Left lung (tissue), 10 donors: Measurements from ENCODE around the gene KCMF1. TPM values are rescaled to one million over a fixed set of nuclear protein-coding genes. Genes with fewer than 3 reads are reported as not detected.

Source experiments
- ATAC-seq: fragments of 200-7000 bp; cut with Tn5 transposase; one replicate; pipeline ENCODE4 v1.9.1; 2020; ENCODE audit warnings: moderate library complexity
- DNase-seq, 4 donors: peaks; one replicate each; pipeline ENCODE4 v3.0.0-alpha.2; 2013 to 2020
- H3K27ac ChIP-seq, 2 donors: fragments of 200-600 bp; sonication (generic) in 1 of 2; one replicate each; pipeline versions ENCODE4 v1.5.0 to v1.8.0; 2020 to 2021
- H3K27me3 ChIP-seq, 2 donors: fragments of 200-600 bp; sonication (generic) in 1 of 2; one replicate each; pipeline versions ENCODE4 v1.5.0 to v1.8.0; 2020 to 2021
- H3K36me3 ChIP-seq, 2 donors: fragments of 200-600 bp; sonication (generic) in 1 of 2; one replicate each; pipeline versions ENCODE4 v1.5.0 to v1.8.0; 2020 to 2021
- H3K4me1 ChIP-seq, 2 donors: fragments of 200-600 bp; one replicate each; pipeline ENCODE4 v1.8.0; 2021
- H3K4me3 ChIP-seq, 2 donors: fragments of 200-600 bp; sonication (generic) in 1 of 2; one replicate each; pipeline versions ENCODE4 v1.5.0 to v1.8.0; 2020 to 2021; ENCODE audit warnings: mild to moderate bottlenecking in 1 of 2
- H3K9me3 ChIP-seq, 2 donors: fragments of 200-600 bp; sonication (generic) in 1 of 2; one replicate each; pipeline versions ENCODE4 v1.5.0 to v1.8.0; 2020 to 2021
- CTCF ChIP-seq, 2 donors: fragments of 200-600 bp; sonication (generic) in 1 of 2; IDR thresholded peaks; one replicate each; pipeline versions ENCODE4 v1.5.0 to v1.8.0; 2021; ENCODE audit warnings: antibody characterized with exemption in 2 of 2
- intact Hi-C, 2 donors: fragments of 100-400 bp; cut with DNase I; formaldehyde crosslinking; loops; one replicate each; pipeline versions ENCODE4 v1.11.2 to v1.14.2; 2022
- polyA plus RNA-seq, 6 donors: library from polyadenylated mRNA; unstranded; fragments of 120-200 nt; gene quantifications; one replicate each; pipeline ENCODE4 v1.2.1, GENCODE V29; 2013; ENCODE audit not compliant: insufficient read length in 6 of 6
- total RNA-seq, 2 donors: library from RNA; stranded (reverse); fragmentation: NEBNext Ultra II Directional; extraction: Animal tissue kit (Norgen Biotek cat#: 25700); gene quantifications; one replicate each; pipeline ENCODE4 v1.2.1, GENCODE V29; 2021
- donor health status: DM: no; HTN: yes; CAD: no.
- donor health status: DM: no; HTN: no; CAD: no.

KCMF1 gene
- total and polyA plus RNA-seq, 8 donors = 40.1 to 87.1 (median 50.0) TPM

DNA sequence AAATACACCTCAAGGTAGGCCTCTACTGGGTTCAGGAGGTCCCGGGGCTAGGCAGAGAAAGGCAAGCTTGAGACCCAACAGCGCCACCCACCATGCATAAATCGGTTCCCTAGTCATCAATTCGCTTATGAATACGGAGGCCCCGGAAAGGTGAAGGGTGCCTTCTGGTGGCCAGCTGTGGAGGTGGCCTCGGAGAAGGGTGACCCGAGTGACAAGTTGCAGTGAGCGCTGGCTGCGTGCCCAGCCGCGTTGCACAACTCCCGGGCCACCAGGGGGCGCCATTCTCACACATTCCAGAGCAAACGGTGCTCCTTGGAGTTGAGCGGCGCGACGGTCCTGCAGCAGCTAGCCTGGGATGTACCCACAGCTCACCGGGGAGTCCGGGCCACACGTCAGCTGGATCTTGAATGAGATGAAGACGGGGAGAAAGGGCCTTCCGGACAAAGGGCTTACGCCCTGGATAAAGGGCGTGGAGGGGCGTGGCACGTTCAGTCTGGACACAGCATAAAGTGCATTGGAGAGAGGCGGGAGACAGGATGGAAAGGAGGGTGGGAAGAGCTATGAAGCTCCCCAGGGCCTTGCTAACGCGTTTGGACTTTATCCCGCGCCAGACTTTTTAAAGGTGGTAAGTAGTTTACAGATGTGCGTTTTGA lies 45.1 kb upstream of the KCMF1 start:
- H3K27ac ChIP-seq = peak overlapping the region in 1 of 2 donors; percentile 78
- peak; percentile 83 to 99 (median 94) for DNase-seq
- peak; percentile 98 to 99 for TF ChIP-seq CTCF (IDR thresholded peaks at IDR 0.05)
- H3K36me3 ChIP-seq = no peaks in the 10 kb centered on the region
- intact Hi-C loops = no loop called here
- H3K4me3 ChIP-seq = peak overlapping the region; percentile 12 to 38
- H3K4me1 ChIP-seq = peaks cover 9 to 31% of the 10 kb centered on the region in 2 donors
- ATAC-seq = peak; percentile 91
- no peaks in the 10 kb centered on the region for H3K9me3 ChIP-seq
- H3K27me3 ChIP-seq = no peaks in the 10 kb centered on the region

DNA sequence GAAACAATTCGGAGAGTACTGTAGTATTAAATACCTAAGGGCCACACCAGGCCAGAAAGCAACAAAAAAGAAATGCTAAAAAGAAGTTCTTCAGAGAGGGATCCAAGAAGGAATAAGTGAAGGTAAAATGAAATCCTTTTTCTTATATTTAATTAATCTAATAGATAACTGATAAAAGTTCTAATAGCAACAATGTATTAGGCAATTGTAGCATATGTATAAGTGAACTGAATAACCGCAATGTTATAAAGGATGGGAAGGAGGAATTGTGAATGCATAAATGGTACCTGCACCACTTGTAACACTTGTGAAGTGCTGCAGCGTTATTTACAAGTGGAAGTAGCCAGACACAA lies 43.7 kb upstream of the KCMF1 start:
- H3K27me3 ChIP-seq = no peaks in the 10 kb centered on the region
- H3K4me3 ChIP-seq = peak overlapping the region in 1 of 2 donors; percentile 38
- peaks cover 9 to 31% of the 10 kb centered on the region in 2 donors for H3K4me1 ChIP-seq
- DNase-seq (no peak), ATAC-seq (no peak)
- H3K27ac ChIP-seq = no peak overlapping the region
- H3K9me3 ChIP-seq = no peaks in the 10 kb centered on the region
- intact Hi-C loops = no loop called here
- no peaks in the 10 kb centered on the region for H3K36me3 ChIP-seq
- TF ChIP-seq CTCF (IDR thresholded peaks at IDR 0.05) = no peak

DNA sequence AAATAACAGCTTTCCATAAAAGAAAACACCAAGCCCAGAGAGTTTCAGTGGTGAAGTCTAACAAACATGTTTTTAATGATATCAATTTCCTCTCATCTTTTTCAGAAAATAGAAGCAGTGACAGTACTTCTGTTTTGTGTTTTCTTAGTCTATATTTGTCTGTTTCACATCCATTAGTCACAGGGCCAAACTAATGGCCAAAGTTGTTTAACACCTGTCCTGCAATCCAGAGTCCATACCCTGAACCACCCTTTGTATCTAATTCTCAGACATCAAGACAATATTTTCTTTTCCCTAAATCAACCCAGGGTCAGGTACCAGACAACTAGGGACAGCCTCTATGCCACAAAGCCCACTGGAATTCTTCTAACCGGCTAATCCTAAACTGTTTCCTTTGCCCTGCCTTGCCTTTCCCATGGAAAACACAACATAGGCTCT lies 39.6 kb upstream of the KCMF1 start:
- Histone ChIP-seq H3K9me3 (no peaks in the 10 kb centered on the region), H3K27me3 (no peaks in the 10 kb centered on the region), H3K4me1 (peaks cover 5 to 7% of the 10 kb centered on the region in 2 donors), H3K27ac (no peak overlapping the region), H3K36me3 (no peaks in the 10 kb centered on the region), H3K4me3 (no peak overlapping the region)
- no peak for TF ChIP-seq CTCF (IDR thresholded peaks at IDR 0.05)
- ATAC-seq (no peak), DNase-seq (no peak)
- intact Hi-C loops = no loop called here

GRCh38 chr2:84938194-84938879 lies 32.6 kb upstream of the KCMF1 start:
- no peak overlapping the region for H3K4me3 ChIP-seq
- no peak for DNase-seq
- intact Hi-C loops = no loop called here
- ATAC-seq = no peak
- H3K27me3 ChIP-seq = no peaks in the 10 kb centered on the region
- H3K9me3 ChIP-seq = no peaks in the 10 kb centered on the region
- no peak for TF ChIP-seq CTCF (IDR thresholded peaks at IDR 0.05)
- no peak overlapping the region for H3K27ac ChIP-seq
- no peaks in the 10 kb centered on the region for H3K36me3 ChIP-seq
- H3K4me1 ChIP-seq = peaks cover 0 to 24% of the 10 kb centered on the region in 2 donors

DNA sequence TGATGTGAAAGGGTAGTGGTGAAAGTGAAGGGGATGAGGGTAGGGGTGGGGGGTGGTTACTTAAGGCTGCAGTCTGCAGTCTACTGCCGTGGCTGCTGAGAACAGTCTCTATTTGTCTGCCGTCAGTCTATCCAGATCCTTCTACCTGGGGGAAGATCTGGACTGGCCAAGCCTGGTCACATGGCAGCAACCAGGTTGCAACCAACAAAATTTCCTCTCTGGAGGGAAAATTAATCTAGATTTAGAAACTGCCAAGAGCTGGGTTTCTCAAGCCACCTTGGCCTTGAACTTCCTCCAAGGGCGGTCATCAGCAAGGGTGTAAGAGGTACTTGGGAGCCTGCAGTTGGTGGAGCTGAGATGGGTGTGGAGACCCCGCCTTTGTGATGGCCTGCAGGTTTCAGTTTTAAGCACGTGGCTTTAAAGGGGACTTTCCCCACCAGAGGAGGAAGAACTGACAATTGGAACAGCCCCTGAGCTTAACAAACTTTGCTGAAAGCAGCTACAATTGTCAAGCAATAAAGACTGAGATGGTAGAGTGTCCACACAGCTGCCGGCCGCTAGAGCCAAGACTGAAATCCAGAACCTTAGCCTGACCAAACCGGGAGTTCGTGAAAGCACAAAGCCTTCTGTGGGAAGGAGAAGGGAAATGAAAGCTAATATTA lies 31.4 kb upstream of the KCMF1 start:
- no peaks in the 10 kb centered on the region for H3K27me3 ChIP-seq
- peak; percentile 74 for ATAC-seq
- TF ChIP-seq CTCF (IDR thresholded peaks at IDR 0.05) = no peak
- no peaks in the 10 kb centered on the region for H3K36me3 ChIP-seq
- intact Hi-C loops = no loop called here
- peak in 1 of 4 donors; percentile 45 for DNase-seq
- no peak overlapping the region for H3K4me3 ChIP-seq
- H3K9me3 ChIP-seq = no peaks in the 10 kb centered on the region
- peaks cover 0 to 24% of the 10 kb centered on the region in 2 donors for H3K4me1 ChIP-seq
- peak overlapping the region in 1 of 2 donors; percentile 69 for H3K27ac ChIP-seq
